ENCODE data around the gene KIF4B.

KIF4B gene

GRCh38 chr5:155008669-155009068 is 4.9 kb upstream of the KIF4B start:
- Histone ChIP-seq H3K27me3 (ENCODE audit: control insufficient read depth, insufficient read depth, low read length) (no peaks in the 10 kb centered on the region), H3K4me3 (ENCODE audit: low read depth, low read length) (no peak overlapping the region), H3K9ac (ENCODE audit: low read length) (no peak overlapping the region), H3K27ac (ENCODE audit: low read depth, low read length) (no peak overlapping the region), H3K36me3 (ENCODE audit: control insufficient read depth, insufficient read depth, low read length) (no peaks in the 10 kb centered on the region), H3K9me3 (ENCODE audit: control insufficient read depth, insufficient read depth, low read depth, low read length) (no peaks in the 10 kb centered on the region), H3K4me1 (ENCODE audit: control insufficient read depth, insufficient read depth, low read length) (no peaks in the 10 kb centered on the region)

GRCh38 chr5:155010881-155011280 is 2.7 kb upstream of the KIF4B start:
- Histone ChIP-seq H3K9me3 (ENCODE audit: control insufficient read depth, insufficient read depth, low read depth, low read length) (no peaks in the 10 kb centered on the region), H3K27ac (ENCODE audit: low read depth, low read length) (no peak overlapping the region), H3K36me3 (ENCODE audit: control insufficient read depth, insufficient read depth, low read length) (no peaks in the 10 kb centered on the region), H3K27me3 (ENCODE audit: control insufficient read depth, insufficient read depth, low read length) (no peaks in the 10 kb centered on the region), H3K9ac (ENCODE audit: low read length) (no peak overlapping the region), H3K4me1 (ENCODE audit: control insufficient read depth, insufficient read depth, low read length) (no peaks in the 10 kb centered on the region), H3K4me3 (ENCODE audit: low read depth, low read length) (no peak overlapping the region)

- H3K27ac ChIP-seq (ENCODE audit: low read depth, low read length) = no peak overlapping the region
- H3K36me3 ChIP-seq (ENCODE audit: control insufficient read depth, insufficient read depth, low read length) = no peaks in the 10 kb centered on the region
These were observed 1.7 kb downstream of the KIF4B start for GRCh38 chr5:155015239-155015638.

GRCh38 chr5:155017610-155018009 is 4.1 kb downstream of the KIF4B start:
- H3K4me1 ChIP-seq (ENCODE audit: control insufficient read depth, insufficient read depth, low read length) = no peaks in the 10 kb centered on the region
- no peak overlapping the region for H3K27ac ChIP-seq (ENCODE audit: low read depth, low read length)
- H3K27me3 ChIP-seq (ENCODE audit: control insufficient read depth, insufficient read depth, low read length) = no peaks in the 10 kb centered on the region
- H3K36me3 ChIP-seq (ENCODE audit: control insufficient read depth, insufficient read depth, low read length) = no peaks in the 10 kb centered on the region
- peaks cover 4% of the 10 kb centered on the region; the same call in 1 of the 2 replicates for H3K9me3 ChIP-seq (ENCODE audit: control insufficient read depth, insufficient read depth, low read depth, low read length)
- no peak overlapping the region for H3K4me3 ChIP-seq (ENCODE audit: low read depth, low read length)
- no peak overlapping the region for H3K9ac ChIP-seq (ENCODE audit: low read length)

More at GRCh38 chr5:155015239-155015638, 1.7 kb downstream of the KIF4B start:
- Histone ChIP-seq H3K4me1 (ENCODE audit: control insufficient read depth, insufficient read depth, low read length) (no peaks in the 10 kb centered on the region), H3K27me3 (ENCODE audit: control insufficient read depth, insufficient read depth, low read length) (no peaks in the 10 kb centered on the region), H3K4me3 (ENCODE audit: low read depth, low read length) (no peak overlapping the region), H3K9ac (ENCODE audit: low read length) (no peak overlapping the region), H3K9me3 (ENCODE audit: control insufficient read depth, insufficient read depth, low read depth, low read length) (peaks cover 4% of the 10 kb centered on the region; the same call in 1 of the 2 replicates)

GRCh38 chr5:155019601-155020226 is 6.2 kb downstream of the KIF4B start:
- H3K4me3 ChIP-seq (ENCODE audit: low read depth, low read length) = no peak overlapping the region
- peaks cover 4% of the 10 kb centered on the region; the same call in 1 of the 2 replicates for H3K9me3 ChIP-seq (ENCODE audit: control insufficient read depth, insufficient read depth, low read depth, low read length)
- no peak overlapping the region for H3K27ac ChIP-seq (ENCODE audit: low read depth, low read length)
- H3K27me3 ChIP-seq (ENCODE audit: control insufficient read depth, insufficient read depth, low read length) = no peaks in the 10 kb centered on the region
- H3K4me1 ChIP-seq (ENCODE audit: control insufficient read depth, insufficient read depth, low read length) = peaks cover 5% of the 10 kb centered on the region
- H3K36me3 ChIP-seq (ENCODE audit: control insufficient read depth, insufficient read depth, low read length) = no peaks in the 10 kb centered on the region
- H3K9ac ChIP-seq (ENCODE audit: low read length) = no peak overlapping the region

GRCh38 chr5:155021842-155022241 is 8.3 kb downstream of the KIF4B start:
- Histone ChIP-seq H3K4me1 (ENCODE audit: control insufficient read depth, insufficient read depth, low read length) (peaks cover 5% of the 10 kb centered on the region), H3K27me3 (ENCODE audit: control insufficient read depth, insufficient read depth, low read length) (no peaks in the 10 kb centered on the region), H3K27ac (ENCODE audit: low read depth, low read length) (no peak overlapping the region), H3K9ac (ENCODE audit: low read length) (no peak overlapping the region), H3K4me3 (ENCODE audit: low read depth, low read length) (no peak overlapping the region), H3K36me3 (ENCODE audit: control insufficient read depth, insufficient read depth, low read length) (no peaks in the 10 kb centered on the region), H3K9me3 (ENCODE audit: control insufficient read depth, insufficient read depth, low read depth, low read length) (peaks cover 4% of the 10 kb centered on the region; the same call in 1 of the 2 replicates)

- no peaks in the 10 kb centered on the region for H3K36me3 ChIP-seq (ENCODE audit: control insufficient read depth, insufficient read depth, low read length)
- H3K9me3 ChIP-seq (ENCODE audit: control insufficient read depth, insufficient read depth, low read depth, low read length) = peaks cover 4% of the 10 kb centered on the region; the same call in 1 of the 2 replicates
- H3K27ac ChIP-seq (ENCODE audit: low read depth, low read length) = no peak overlapping the region
- H3K27me3 ChIP-seq (ENCODE audit: control insufficient read depth, insufficient read depth, low read length) = no peaks in the 10 kb centered on the region
- H3K9ac ChIP-seq (ENCODE audit: low read length) = no peak overlapping the region
- peaks cover 5% of the 10 kb centered on the region for H3K4me1 ChIP-seq (ENCODE audit: control insufficient read depth, insufficient read depth, low read length)
- no peak overlapping the region for H3K4me3 ChIP-seq (ENCODE audit: low read depth, low read length)
These were observed 9.8 kb downstream of the KIF4B start for GRCh38 chr5:155023320-155023719.

- no peaks in the 10 kb centered on the region for H3K36me3 ChIP-seq (ENCODE audit: control insufficient read depth, insufficient read depth, low read length)
- H3K27me3 ChIP-seq (ENCODE audit: control insufficient read depth, insufficient read depth, low read length) = no peaks in the 10 kb centered on the region
- H3K4me3 ChIP-seq (ENCODE audit: low read depth, low read length) = no peak overlapping the region
- H3K27ac ChIP-seq (ENCODE audit: low read depth, low read length) = no peak overlapping the region
- peaks cover 2% of the 10 kb centered on the region; the same call in 1 of the 2 replicates for H3K9me3 ChIP-seq (ENCODE audit: control insufficient read depth, insufficient read depth, low read depth, low read length)
- H3K4me1 ChIP-seq (ENCODE audit: control insufficient read depth, insufficient read depth, low read length) = peaks cover 5% of the 10 kb centered on the region
- no peak overlapping the region for H3K9ac ChIP-seq (ENCODE audit: low read length)
These were observed 10.5 kb downstream of the KIF4B start for GRCh38 chr5:155024015-155024414.

- no peaks in the 10 kb centered on the region for H3K27me3 ChIP-seq (ENCODE audit: control insufficient read depth, insufficient read depth, low read length)
- H3K36me3 ChIP-seq (ENCODE audit: control insufficient read depth, insufficient read depth, low read length) = no peaks in the 10 kb centered on the region
- no peak overlapping the region for H3K4me3 ChIP-seq (ENCODE audit: low read depth, low read length)
- H3K4me1 ChIP-seq (ENCODE audit: control insufficient read depth, insufficient read depth, low read length) = peaks cover 5% of the 10 kb centered on the region
- no peaks in the 10 kb centered on the region for H3K9me3 ChIP-seq (ENCODE audit: control insufficient read depth, insufficient read depth, low read depth, low read length)
- no peak overlapping the region for H3K9ac ChIP-seq (ENCODE audit: low read length)
- no peak overlapping the region for H3K27ac ChIP-seq (ENCODE audit: low read depth, low read length)
These were observed 12.3 kb downstream of the KIF4B start for GRCh38 chr5:155025895-155026294.

- Histone ChIP-seq H3K4me3 (ENCODE audit: low read depth, low read length) (no peak overlapping the region), H3K27ac (ENCODE audit: low read depth, low read length) (no peak overlapping the region), H3K36me3 (ENCODE audit: control insufficient read depth, insufficient read depth, low read length) (no peaks in the 10 kb centered on the region), H3K27me3 (ENCODE audit: control insufficient read depth, insufficient read depth, low read length) (no peaks in the 10 kb centered on the region), H3K9ac (ENCODE audit: low read length) (no peak overlapping the region), H3K9me3 (ENCODE audit: control insufficient read depth, insufficient read depth, low read depth, low read length) (no peaks in the 10 kb centered on the region), H3K4me1 (ENCODE audit: control insufficient read depth, insufficient read depth, low read length) (peaks cover 5% of the 10 kb centered on the region)
These were observed 14.6 kb downstream of the KIF4B start for GRCh38 chr5:155027993-155028629.

GRCh38 chr5:155029240-155029639 is 15.7 kb downstream of the KIF4B start:
- H3K4me1 ChIP-seq (ENCODE audit: control insufficient read depth, insufficient read depth, low read length) = peaks cover 2% of the 10 kb centered on the region
- no peaks in the 10 kb centered on the region for H3K9me3 ChIP-seq (ENCODE audit: control insufficient read depth, insufficient read depth, low read depth, low read length)
- H3K9ac ChIP-seq (ENCODE audit: low read length) = no peak overlapping the region
- no peaks in the 10 kb centered on the region for H3K36me3 ChIP-seq (ENCODE audit: control insufficient read depth, insufficient read depth, low read length)
- no peak overlapping the region for H3K27ac ChIP-seq (ENCODE audit: low read depth, low read length)
- H3K27me3 ChIP-seq (ENCODE audit: control insufficient read depth, insufficient read depth, low read length) = no peaks in the 10 kb centered on the region
- H3K4me3 ChIP-seq (ENCODE audit: low read depth, low read length) = no peak overlapping the region
